ENCODE data around the gene EXT2.

EXT2 gene

GRCh38 chr11:44095506-44096359 is at the start of gene EXT2:
TSS of gene EXT2 (plus strand) at chr11:44095678. CDS start at chr11:44107713, 12,035 bp downstream.
- H3K27ac ChIP-seq (ENCODE audit: low read length), result no peak within 1 kb of the TSS
- DNase-seq (ENCODE audit: low read depth, low spot score), result peak; percentile 61
- no CpG with 5 or more reads among the region's 83 CpGs for WGBS (ENCODE audit: insufficient coverage, insufficient read length)
- no peaks in the 10 kb centered on the region for H3K27me3 ChIP-seq (ENCODE audit: control insufficient read depth, insufficient read depth, low read length)
- peak within 1 kb of the TSS; percentile 53 for H3K4me3 ChIP-seq (ENCODE audit: low read length)
- H3K4me1 ChIP-seq (ENCODE audit: control insufficient read depth, insufficient read depth, low read length), result no peaks in the 10 kb centered on the region
- no peaks in the 10 kb centered on the region for H3K36me3 ChIP-seq (ENCODE audit: control insufficient read depth, insufficient read depth, low read length)
- H3K9me3 ChIP-seq (ENCODE audit: control insufficient read depth, insufficient read depth, low read length), result no peaks in the 10 kb centered on the region

- H3K4me3 ChIP-seq (ENCODE audit: low read length), result no peak overlapping the region
- no peaks in the 10 kb centered on the region for H3K27me3 ChIP-seq (ENCODE audit: control insufficient read depth, insufficient read depth, low read length)
- DNase-seq (ENCODE audit: low read depth, low spot score), result no peak
- no CpG with 5 or more reads among the region's 2 CpGs for WGBS (ENCODE audit: insufficient coverage, insufficient read length)
- no peaks in the 10 kb centered on the region for H3K4me1 ChIP-seq (ENCODE audit: control insufficient read depth, insufficient read depth, low read length)
- no peaks in the 10 kb centered on the region for H3K36me3 ChIP-seq (ENCODE audit: control insufficient read depth, insufficient read depth, low read length)
- H3K9me3 ChIP-seq (ENCODE audit: control insufficient read depth, insufficient read depth, low read length), result no peaks in the 10 kb centered on the region
- H3K27ac ChIP-seq (ENCODE audit: low read length), result no peak overlapping the region
Measured at GRCh38 chr11:44046182-44046581, 49.3 kb upstream of the EXT2 start.

GRCh38 chr11:44047298-44047697 is 48.2 kb upstream of the EXT2 start:
- WGBS (ENCODE audit: insufficient coverage, insufficient read length), result no CpG with 5 or more reads among the region's 2 CpGs
- DNase-seq (ENCODE audit: low read depth, low spot score), result no peak
- Histone ChIP-seq H3K27me3 (ENCODE audit: control insufficient read depth, insufficient read depth, low read length) (no peaks in the 10 kb centered on the region), H3K27ac (ENCODE audit: low read length) (no peak overlapping the region), H3K36me3 (ENCODE audit: control insufficient read depth, insufficient read depth, low read length) (no peaks in the 10 kb centered on the region), H3K4me3 (ENCODE audit: low read length) (no peak overlapping the region), H3K9me3 (ENCODE audit: control insufficient read depth, insufficient read depth, low read length) (no peaks in the 10 kb centered on the region), H3K4me1 (ENCODE audit: control insufficient read depth, insufficient read depth, low read length) (no peaks in the 10 kb centered on the region)

GRCh38 chr11:44047931-44048431 is 47.5 kb upstream of the EXT2 start, which contains the start of gene ACCSL:
TSS of gene ACCSL (plus strand) at chr11:44047981. CDS start at chr11:44048037, 56 bp downstream.
- no peaks in the 10 kb centered on the region for H3K9me3 ChIP-seq (ENCODE audit: control insufficient read depth, insufficient read depth, low read length)
- H3K4me3 ChIP-seq (ENCODE audit: low read length), result no peak within 1 kb of the TSS
- H3K36me3 ChIP-seq (ENCODE audit: control insufficient read depth, insufficient read depth, low read length), result no peaks in the 10 kb centered on the region
- no peak for DNase-seq (ENCODE audit: low read depth, low spot score)
- H3K4me1 ChIP-seq (ENCODE audit: control insufficient read depth, insufficient read depth, low read length), result no peaks in the 10 kb centered on the region
- no CpG with 5 or more reads among the region's 12 CpGs for WGBS (ENCODE audit: insufficient coverage, insufficient read length)
- no peak within 1 kb of the TSS for H3K27ac ChIP-seq (ENCODE audit: low read length)
- H3K27me3 ChIP-seq (ENCODE audit: control insufficient read depth, insufficient read depth, low read length), result no peaks in the 10 kb centered on the region

GRCh38 chr11:44049832-44050231 is 45.6 kb upstream of the EXT2 start:
- DNase-seq (ENCODE audit: low read depth, low spot score), result no peak
- H3K27me3 ChIP-seq (ENCODE audit: control insufficient read depth, insufficient read depth, low read length), result no peaks in the 10 kb centered on the region
- no peak overlapping the region for H3K27ac ChIP-seq (ENCODE audit: low read length)
- no peaks in the 10 kb centered on the region for H3K9me3 ChIP-seq (ENCODE audit: control insufficient read depth, insufficient read depth, low read length)
- WGBS (ENCODE audit: insufficient coverage, insufficient read length), result no CpG with 5 or more reads among the region's 3 CpGs
- no peaks in the 10 kb centered on the region for H3K36me3 ChIP-seq (ENCODE audit: control insufficient read depth, insufficient read depth, low read length)
- no peak overlapping the region for H3K4me3 ChIP-seq (ENCODE audit: low read length)
- H3K4me1 ChIP-seq (ENCODE audit: control insufficient read depth, insufficient read depth, low read length), result no peaks in the 10 kb centered on the region

- no peaks in the 10 kb centered on the region for H3K4me1 ChIP-seq (ENCODE audit: control insufficient read depth, insufficient read depth, low read length)
- DNase-seq (ENCODE audit: low read depth, low spot score), result no peak
- H3K36me3 ChIP-seq (ENCODE audit: control insufficient read depth, insufficient read depth, low read length), result no peaks in the 10 kb centered on the region
- H3K27ac ChIP-seq (ENCODE audit: low read length), result no peak overlapping the region
- no peaks in the 10 kb centered on the region for H3K27me3 ChIP-seq (ENCODE audit: control insufficient read depth, insufficient read depth, low read length)
- no peaks in the 10 kb centered on the region for H3K9me3 ChIP-seq (ENCODE audit: control insufficient read depth, insufficient read depth, low read length)
- no peak overlapping the region for H3K4me3 ChIP-seq (ENCODE audit: low read length)
- no CpG with 5 or more reads among the region's 4 CpGs for WGBS (ENCODE audit: insufficient coverage, insufficient read length)
Measured at GRCh38 chr11:44051171-44051570, 44.3 kb upstream of the EXT2 start.

GRCh38 chr11:44057340-44057739 is 38.1 kb upstream of the EXT2 start:
- no peaks in the 10 kb centered on the region for H3K27me3 ChIP-seq (ENCODE audit: control insufficient read depth, insufficient read depth, low read length)
- H3K36me3 ChIP-seq (ENCODE audit: control insufficient read depth, insufficient read depth, low read length), result no peaks in the 10 kb centered on the region
- no peaks in the 10 kb centered on the region for H3K9me3 ChIP-seq (ENCODE audit: control insufficient read depth, insufficient read depth, low read length)
- no peak overlapping the region for H3K27ac ChIP-seq (ENCODE audit: low read length)
- WGBS (ENCODE audit: insufficient coverage, insufficient read length), result no CpG with 5 or more reads among the region's 6 CpGs
- DNase-seq (ENCODE audit: low read depth, low spot score), result no peak
- H3K4me1 ChIP-seq (ENCODE audit: control insufficient read depth, insufficient read depth, low read length), result no peaks in the 10 kb centered on the region
- H3K4me3 ChIP-seq (ENCODE audit: low read length), result no peak overlapping the region

- no CpG with 5 or more reads among the region's 6 CpGs for WGBS (ENCODE audit: insufficient coverage, insufficient read length)
- no peaks in the 10 kb centered on the region for H3K9me3 ChIP-seq (ENCODE audit: control insufficient read depth, insufficient read depth, low read length)
- H3K27ac ChIP-seq (ENCODE audit: low read length), result no peak overlapping the region
- no peaks in the 10 kb centered on the region for H3K27me3 ChIP-seq (ENCODE audit: control insufficient read depth, insufficient read depth, low read length)
- H3K36me3 ChIP-seq (ENCODE audit: control insufficient read depth, insufficient read depth, low read length), result no peaks in the 10 kb centered on the region
- H3K4me3 ChIP-seq (ENCODE audit: low read length), result no peak overlapping the region
- DNase-seq (ENCODE audit: low read depth, low spot score), result no peak
- H3K4me1 ChIP-seq (ENCODE audit: control insufficient read depth, insufficient read depth, low read length), result no peaks in the 10 kb centered on the region
Measured at GRCh38 chr11:44058275-44058674, 37.2 kb upstream of the EXT2 start.

GRCh38 chr11:44065161-44065661 is 30.3 kb upstream of the EXT2 start:
- H3K4me1 ChIP-seq (ENCODE audit: control insufficient read depth, insufficient read depth, low read length), result peaks cover 3% of the 10 kb centered on the region
- H3K9me3 ChIP-seq (ENCODE audit: control insufficient read depth, insufficient read depth, low read length), result no peaks in the 10 kb centered on the region
- WGBS (ENCODE audit: insufficient coverage, insufficient read length), result no CpG with 5 or more reads among the region's 4 CpGs
- H3K27me3 ChIP-seq (ENCODE audit: control insufficient read depth, insufficient read depth, low read length), result 0 out of 2 replicates have a peak, but pooled peaks cover 3% of the 10 kb centered on the region
- no peaks in the 10 kb centered on the region for H3K36me3 ChIP-seq (ENCODE audit: control insufficient read depth, insufficient read depth, low read length)
- H3K4me3 ChIP-seq (ENCODE audit: low read length), result no peak overlapping the region
- no peak for DNase-seq (ENCODE audit: low read depth, low spot score)
- H3K27ac ChIP-seq (ENCODE audit: low read length), result no peak overlapping the region

GRCh38 chr11:44065841-44066731 is 29.4 kb upstream of the EXT2 start, which contains the start of gene ACCS:
TSS of gene ACCS (plus strand) at chr11:44066270. CDS start at chr11:44067628, 1,358 bp downstream.
- Histone ChIP-seq H3K27me3 (ENCODE audit: control insufficient read depth, insufficient read depth, low read length) (0 out of 2 replicates have a peak, but pooled peaks cover 3% of the 10 kb centered on the region), H3K9me3 (ENCODE audit: control insufficient read depth, insufficient read depth, low read length) (no peaks in the 10 kb centered on the region), H3K4me3 (ENCODE audit: low read length) (peak within 1 kb of the TSS; percentile 51; the same call in 1 of the 2 replicates), H3K36me3 (ENCODE audit: control insufficient read depth, insufficient read depth, low read length) (no peaks in the 10 kb centered on the region), H3K4me1 (ENCODE audit: control insufficient read depth, insufficient read depth, low read length) (peaks cover 3% of the 10 kb centered on the region), H3K27ac (ENCODE audit: low read length) (no peak within 1 kb of the TSS)
- DNase-seq (ENCODE audit: low read depth, low spot score), result peak; percentile 58
- no CpG with 5 or more reads among the region's 70 CpGs for WGBS (ENCODE audit: insufficient coverage, insufficient read length)
